Measurements from ENCODE around the gene SNTG2.

Gene SNTG2

DNA sequence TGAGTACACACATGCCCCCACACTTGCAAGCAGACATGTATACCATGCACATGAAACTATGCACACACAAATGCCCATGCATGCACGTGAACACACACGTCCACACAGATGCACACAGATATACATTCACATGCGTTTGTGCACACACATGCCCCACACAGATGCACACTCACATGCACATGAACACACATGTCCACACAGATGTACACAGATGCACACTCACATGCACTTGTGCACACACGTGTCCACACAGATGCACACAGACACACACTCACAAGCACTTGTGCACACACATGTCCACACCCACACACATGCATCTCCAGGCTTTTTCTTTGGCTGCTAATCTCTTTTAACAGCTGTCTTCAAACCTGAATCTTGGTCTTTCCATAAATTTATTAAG lies 31.1 kb downstream of the SNTG2 start:
- TF ChIP-seq, protein P1, sequence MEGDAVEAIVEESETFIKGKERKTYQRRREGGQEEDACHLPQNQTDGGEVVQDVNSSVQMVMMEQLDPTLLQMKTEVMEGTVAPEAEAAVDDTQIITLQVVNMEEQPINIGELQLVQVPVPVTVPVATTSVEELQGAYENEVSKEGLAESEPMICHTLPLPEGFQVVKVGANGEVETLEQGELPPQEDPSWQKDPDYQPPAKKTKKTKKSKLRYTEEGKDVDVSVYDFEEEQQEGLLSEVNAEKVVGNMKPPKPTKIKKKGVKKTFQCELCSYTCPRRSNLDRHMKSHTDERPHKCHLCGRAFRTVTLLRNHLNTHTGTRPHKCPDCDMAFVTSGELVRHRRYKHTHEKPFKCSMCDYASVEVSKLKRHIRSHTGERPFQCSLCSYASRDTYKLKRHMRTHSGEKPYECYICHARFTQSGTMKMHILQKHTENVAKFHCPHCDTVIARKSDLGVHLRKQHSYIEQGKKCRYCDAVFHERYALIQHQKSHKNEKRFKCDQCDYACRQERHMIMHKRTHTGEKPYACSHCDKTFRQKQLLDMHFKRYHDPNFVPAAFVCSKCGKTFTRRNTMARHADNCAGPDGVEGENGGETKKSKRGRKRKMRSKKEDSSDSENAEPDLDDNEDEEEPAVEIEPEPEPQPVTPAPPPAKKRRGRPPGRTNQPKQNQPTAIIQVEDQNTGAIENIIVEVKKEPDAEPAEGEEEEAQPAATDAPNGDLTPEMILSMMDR (IDR thresholded peaks at IDR 0.05; ENCODE audit: poor library complexity, severe bottlenecking) = no peak
- no peaks in the 10 kb centered on the region for H3K9me3 ChIP-seq (ENCODE audit: severe bottlenecking)
- DNase-seq (ENCODE audit: low spot score) = no peak
- H3K4me1 ChIP-seq (ENCODE audit: insufficient read depth, poor library complexity, severe bottlenecking) = no peaks in the 10 kb centered on the region
- no peak overlapping the region for H3K27ac ChIP-seq (ENCODE audit: poor library complexity, severe bottlenecking)
- peaks cover 3% of the 10 kb centered on the region for H3K27me3 ChIP-seq (ENCODE audit: insufficient read depth, poor library complexity, severe bottlenecking)
- H3K4me3 ChIP-seq (ENCODE audit: severe bottlenecking) = no peak overlapping the region
- ATAC-seq (ENCODE audit: low read depth) = no peak
- H3K36me3 ChIP-seq (ENCODE audit: low read depth) = no peaks in the 10 kb centered on the region

GRCh38 chr2:985317-985898 lies 34.8 kb downstream of the SNTG2 start:
- TF ChIP-seq, protein P1 (IDR thresholded peaks at IDR 0.05; ENCODE audit: poor library complexity, severe bottlenecking) = no peak
- H3K27me3 ChIP-seq (ENCODE audit: insufficient read depth, poor library complexity, severe bottlenecking) = peaks cover 3% of the 10 kb centered on the region
- H3K4me1 ChIP-seq (ENCODE audit: insufficient read depth, poor library complexity, severe bottlenecking) = no peaks in the 10 kb centered on the region
- no peak overlapping the region for H3K4me3 ChIP-seq (ENCODE audit: severe bottlenecking)
- ATAC-seq (ENCODE audit: low read depth) (no peak), DNase-seq (ENCODE audit: low spot score) (no peak)
- H3K36me3 ChIP-seq (ENCODE audit: low read depth) = no peaks in the 10 kb centered on the region
- H3K9me3 ChIP-seq (ENCODE audit: severe bottlenecking) = no peaks in the 10 kb centered on the region
- no peak overlapping the region for H3K27ac ChIP-seq (ENCODE audit: poor library complexity, severe bottlenecking)

DNA sequence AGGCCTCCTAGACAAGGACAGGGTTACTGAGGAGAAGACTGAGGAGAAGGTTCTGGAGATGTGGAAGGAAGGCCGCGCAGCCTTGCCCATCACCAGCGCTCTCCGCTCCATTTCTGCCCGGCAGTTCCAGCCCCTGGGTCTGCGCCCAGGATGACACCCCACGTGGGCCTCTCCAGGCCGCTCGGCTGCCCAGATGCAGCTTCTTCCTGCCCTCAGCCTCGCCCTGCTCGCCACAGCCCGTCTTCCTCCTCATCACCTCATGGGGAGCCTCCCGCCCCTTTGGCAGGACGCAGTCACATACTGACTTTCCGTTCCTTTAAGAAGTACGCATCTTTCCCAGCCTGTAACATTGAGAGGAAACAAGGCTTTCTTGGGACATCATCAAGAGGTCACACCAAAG lies 37.1 kb downstream of the SNTG2 start:
- Histone ChIP-seq H3K36me3 (ENCODE audit: low read depth) (no peaks in the 10 kb centered on the region), H3K9me3 (ENCODE audit: severe bottlenecking) (no peaks in the 10 kb centered on the region), H3K4me3 (ENCODE audit: severe bottlenecking) (no peak overlapping the region), H3K27ac (ENCODE audit: poor library complexity, severe bottlenecking) (no peak overlapping the region), H3K27me3 (ENCODE audit: insufficient read depth, poor library complexity, severe bottlenecking) (peaks cover 3% of the 10 kb centered on the region), H3K4me1 (ENCODE audit: insufficient read depth, poor library complexity, severe bottlenecking) (no peaks in the 10 kb centered on the region)
- TF ChIP-seq, protein P1 (IDR thresholded peaks at IDR 0.05; ENCODE audit: poor library complexity, severe bottlenecking) = no peak
- ATAC-seq (ENCODE audit: low read depth) (no peak), DNase-seq (ENCODE audit: low spot score) (no peak)

DNA sequence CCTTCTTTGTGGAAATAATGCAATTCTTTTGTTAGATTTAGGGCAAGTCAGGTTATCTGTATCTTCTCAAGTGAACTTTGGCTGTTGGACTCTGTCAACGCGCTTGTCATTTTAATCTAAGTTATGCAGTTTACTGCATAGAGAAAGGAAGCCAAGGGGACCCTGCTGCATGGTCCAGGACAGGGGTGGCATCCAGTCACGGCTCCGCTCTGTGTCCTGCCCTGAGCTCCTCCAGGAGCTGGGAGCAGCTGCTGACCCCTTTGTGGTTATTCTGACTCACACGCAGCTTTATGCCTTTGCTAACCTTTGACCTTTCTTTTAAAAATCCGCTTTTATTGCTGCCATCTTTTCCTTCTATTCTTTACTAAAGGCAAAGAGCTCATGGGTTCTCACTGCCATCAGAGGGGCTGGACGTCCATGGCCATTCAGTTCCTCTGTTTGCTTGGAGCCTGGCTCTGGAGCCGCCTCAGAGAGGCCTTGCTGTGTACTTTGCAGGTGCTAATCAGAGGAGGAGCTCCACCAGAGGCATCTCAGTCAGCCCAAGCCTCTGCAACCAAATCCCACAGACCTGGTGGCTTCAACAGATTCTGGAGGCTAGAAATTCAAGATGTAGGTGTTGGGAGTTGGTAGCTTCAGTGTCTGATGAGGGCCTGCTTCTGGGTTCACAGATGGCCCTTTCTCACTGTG lies 39.3 kb downstream of the SNTG2 start:
- no peaks in the 10 kb centered on the region for H3K36me3 ChIP-seq (ENCODE audit: low read depth)
- DNase-seq (ENCODE audit: low spot score) = no peak

More for the DNA sequence above, 39.3 kb downstream of the SNTG2 start:
- Histone ChIP-seq H3K9me3 (ENCODE audit: severe bottlenecking) (no peaks in the 10 kb centered on the region), H3K27ac (ENCODE audit: poor library complexity, severe bottlenecking) (no peak overlapping the region), H3K4me3 (ENCODE audit: severe bottlenecking) (no peak overlapping the region), H3K4me1 (ENCODE audit: insufficient read depth, poor library complexity, severe bottlenecking) (no peaks in the 10 kb centered on the region), H3K27me3 (ENCODE audit: insufficient read depth, poor library complexity, severe bottlenecking) (peaks cover 7% of the 10 kb centered on the region)
- no peak for ATAC-seq (ENCODE audit: low read depth)
- TF ChIP-seq, protein P1 (IDR thresholded peaks at IDR 0.05; ENCODE audit: poor library complexity, severe bottlenecking) = no peak
